ENCODE measurements around the gene FKBP2. TPM values are rescaled to one million over a fixed set of nuclear protein-coding genes. Genes with fewer than 3 reads are reported as not detected.
"Not testable (repeated sequence)": the region's sequence is repeated elsewhere in the genome, so short reads cannot be mapped to it uniquely, and the experiment has no call there.

FKBP2 gene
- total RNA-seq, 1 donor from 2014 or later = 75.4 TPM

DNA sequence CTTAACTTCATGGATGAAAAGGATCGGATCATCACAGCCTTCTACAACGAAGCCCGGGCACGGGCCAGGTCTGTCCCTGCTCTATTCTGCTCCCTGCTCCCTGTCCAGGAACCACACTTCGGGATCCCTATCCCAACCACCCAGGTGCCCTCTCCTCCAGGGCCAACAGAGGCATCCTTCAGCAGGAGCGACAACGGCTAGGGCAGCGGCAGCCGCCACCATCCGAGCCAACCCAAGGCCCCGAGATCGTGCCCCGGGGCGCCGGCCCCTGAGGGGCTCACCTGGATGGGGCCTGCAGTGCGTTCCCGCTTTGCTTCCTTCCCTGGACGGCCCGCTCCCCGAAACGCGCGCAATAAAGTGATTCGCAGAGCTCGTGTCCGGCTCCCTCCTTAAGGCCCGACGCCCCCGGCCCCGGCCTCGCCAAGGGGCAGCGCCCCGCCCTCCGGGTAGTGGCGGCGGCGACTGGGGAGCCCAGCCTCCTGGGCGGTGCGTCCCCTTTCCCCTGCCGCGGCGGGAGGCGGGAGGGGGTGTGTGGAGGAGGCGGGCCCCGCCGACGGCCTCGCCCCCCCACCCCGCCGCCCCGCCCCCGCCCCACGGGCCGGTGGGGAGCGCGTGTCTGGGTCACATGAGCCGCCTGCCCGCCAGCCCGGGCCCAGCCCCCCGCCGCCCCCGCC is 6.8 kb upstream of the FKBP2 start, which contains the start of gene VEGFB:
VEGFB (plus strand) TSS at position 672 of the 674 bp plus-strand sequence. CDS start 250 bp downstream, outside the sequence.
- peak; percentile 52 to 66 for DNase-seq (ENCODE audit: low read depth in 2 of 2)

DNA sequence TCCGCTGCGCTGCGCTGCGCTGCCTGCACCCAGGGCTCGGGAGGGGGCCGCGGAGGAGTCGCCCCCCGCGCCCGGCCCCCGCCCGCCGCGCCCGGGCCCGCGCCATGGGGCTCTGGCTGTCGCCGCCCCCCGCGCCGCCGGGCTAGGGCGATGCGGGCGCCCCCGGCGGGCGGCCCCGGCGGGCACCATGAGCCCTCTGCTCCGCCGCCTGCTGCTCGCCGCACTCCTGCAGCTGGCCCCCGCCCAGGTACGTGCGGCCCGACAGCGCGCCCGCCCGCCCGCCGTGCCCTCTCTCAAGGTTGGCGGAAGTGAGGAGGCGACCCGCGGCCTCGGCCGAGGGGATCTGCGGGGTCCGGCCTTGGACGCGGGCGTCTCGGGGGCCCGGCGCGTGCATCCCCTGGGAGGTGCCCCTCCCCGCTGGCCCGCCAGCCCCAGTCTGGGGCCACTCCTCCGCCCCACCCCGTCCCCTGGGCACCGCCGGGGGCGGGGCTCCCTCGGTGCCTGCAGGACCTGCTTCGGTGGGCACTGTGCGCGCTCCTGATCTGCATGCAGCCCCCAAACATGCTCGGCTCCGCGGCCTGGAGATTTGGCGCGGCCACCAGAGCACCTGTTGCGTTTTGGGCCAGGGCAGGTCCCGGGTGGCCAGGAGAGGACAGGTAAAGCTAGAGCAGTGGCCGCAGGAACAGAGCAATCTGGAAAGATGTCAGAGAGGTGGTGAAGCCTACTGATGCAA is 6.1 kb upstream of the FKBP2 start:
- peak in 1 of 2 donors; percentile 37 for DNase-seq (ENCODE audit: low read depth in 2 of 2)

DNA sequence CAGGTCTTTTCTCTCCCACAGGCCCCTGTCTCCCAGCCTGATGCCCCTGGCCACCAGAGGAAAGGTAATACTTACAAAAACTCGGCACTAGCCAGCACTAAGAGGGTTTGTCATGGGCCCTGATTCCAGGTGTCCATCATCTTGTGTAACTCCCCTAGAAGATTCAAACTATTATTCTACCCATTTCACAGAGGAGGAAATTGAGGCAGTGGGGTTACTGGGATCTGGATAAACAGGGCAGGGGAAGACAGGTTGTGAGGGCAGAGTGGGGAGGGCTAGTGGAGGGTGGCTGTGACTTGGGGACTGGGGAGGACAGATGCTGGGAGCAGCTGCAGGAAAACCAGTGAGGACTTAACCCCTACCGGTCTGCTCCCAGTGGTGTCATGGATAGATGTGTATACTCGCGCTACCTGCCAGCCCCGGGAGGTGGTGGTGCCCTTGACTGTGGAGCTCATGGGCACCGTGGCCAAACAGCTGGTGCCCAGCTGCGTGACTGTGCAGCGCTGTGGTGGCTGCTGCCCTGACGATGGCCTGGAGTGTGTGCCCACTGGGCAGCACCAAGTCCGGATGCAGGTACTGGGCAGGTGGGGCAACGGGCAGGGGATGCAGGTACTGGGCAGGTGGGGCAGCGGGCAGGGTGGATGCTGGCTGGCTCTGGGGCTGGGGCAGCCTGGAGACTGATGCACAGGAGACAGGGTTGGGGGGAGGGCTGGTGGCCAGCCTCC is 5.3 kb upstream of the FKBP2 start:
- DNase-seq (ENCODE audit: low read depth in 2 of 2) = no peak

DNA sequence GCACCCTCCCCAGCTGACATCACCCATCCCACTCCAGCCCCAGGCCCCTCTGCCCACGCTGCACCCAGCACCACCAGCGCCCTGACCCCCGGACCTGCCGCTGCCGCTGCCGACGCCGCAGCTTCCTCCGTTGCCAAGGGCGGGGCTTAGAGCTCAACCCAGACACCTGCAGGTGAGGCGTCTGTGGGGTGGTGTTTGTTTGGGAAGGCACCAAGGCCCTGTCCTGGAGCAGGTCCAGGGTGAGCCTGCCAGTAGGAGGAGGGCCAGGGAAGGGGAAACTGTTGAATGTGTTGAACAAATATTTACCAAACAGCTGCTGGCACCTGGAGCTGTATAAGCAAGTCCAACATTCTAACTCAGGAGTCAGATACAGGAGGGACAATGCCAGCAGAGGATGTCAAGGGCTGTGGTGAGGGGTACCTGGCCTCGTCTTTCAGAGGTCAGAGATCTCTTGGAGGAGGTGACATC is 3.4 kb upstream of the FKBP2 start:
- DNase-seq (ENCODE audit: low read depth in 2 of 2) = peak in 1 of 2 donors; percentile 60

DNA sequence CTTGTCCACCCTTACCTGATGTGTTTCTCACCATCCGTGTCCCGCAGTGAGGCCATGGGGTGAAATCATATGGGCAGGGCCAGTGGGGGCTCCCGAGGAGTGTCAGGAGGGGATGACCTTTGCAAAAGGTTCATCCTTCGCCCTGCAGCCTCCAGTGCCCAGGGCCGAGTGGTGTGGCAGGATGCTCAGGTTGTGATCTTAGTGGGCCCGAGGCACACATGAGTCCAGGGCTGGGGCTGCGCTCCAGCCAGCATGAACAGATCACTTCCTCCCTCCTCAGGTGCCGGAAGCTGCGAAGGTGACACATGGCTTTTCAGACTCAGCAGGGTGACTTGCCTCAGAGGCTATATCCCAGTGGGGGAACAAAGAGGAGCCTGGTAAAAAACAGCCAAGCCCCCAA is 2.8 kb upstream of the FKBP2 start:
- no peak for DNase-seq (ENCODE audit: low read depth in 2 of 2)

DNA sequence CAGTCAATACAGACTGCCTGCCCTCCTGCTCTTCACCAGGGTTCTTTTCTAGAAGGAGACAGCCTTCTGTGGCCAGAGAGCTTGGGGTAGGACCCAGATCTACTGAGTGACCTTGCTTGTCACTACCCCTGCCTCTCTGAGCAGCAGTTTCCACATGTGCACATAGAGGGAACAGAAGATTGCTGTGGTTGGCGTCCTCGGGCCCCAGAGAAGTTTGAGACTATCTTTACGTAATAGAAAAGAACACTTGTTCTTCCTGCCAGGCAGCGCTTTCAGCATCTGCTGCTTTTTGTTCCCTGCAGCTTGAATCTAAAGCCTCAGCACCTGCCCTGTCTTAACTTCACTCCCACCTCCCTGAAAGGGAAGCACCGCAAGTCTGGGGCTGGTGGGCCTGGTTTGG is 1.9 kb upstream of the FKBP2 start:
- no peak for DNase-seq (ENCODE audit: low read depth in 2 of 2)

DNA sequence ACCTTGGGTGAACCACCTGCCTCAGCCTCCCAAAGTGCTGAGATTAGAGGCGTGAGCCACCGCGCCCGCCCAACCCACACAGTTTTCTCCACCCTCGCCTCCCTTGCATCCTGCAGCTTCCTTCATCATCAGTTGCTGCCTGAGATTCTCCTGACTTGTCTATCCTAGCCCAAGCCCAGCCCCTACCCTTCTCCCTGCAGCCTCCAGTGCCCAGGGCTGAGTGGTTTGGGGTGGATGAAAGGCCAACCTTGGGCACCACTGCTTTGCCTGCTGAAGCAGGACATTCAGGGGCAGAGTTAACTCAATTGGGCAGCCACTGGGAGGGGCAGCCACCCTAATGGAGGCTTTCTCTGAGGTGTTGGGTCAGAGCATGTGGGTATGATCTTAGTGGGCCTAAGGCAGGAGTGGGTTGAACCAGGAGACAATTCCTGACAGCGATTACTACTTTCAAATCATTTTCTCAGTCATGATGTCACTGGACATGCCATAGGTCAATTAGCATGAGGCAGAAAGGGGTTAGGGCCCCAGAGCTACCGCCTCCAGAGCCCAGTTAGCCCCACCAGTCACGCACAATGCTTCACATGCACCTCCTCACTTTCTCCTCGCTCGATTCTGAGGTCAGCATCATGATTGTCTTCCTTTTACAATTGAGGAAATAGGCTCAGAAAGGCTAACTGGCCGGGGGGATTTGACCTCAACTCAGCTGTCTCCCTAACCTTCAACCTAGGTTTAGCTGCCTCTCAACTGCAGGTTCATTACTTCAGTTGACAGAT is 1.0 kb upstream of the FKBP2 start:
- no peak for DNase-seq (ENCODE audit: low read depth in 2 of 2)

DNA sequence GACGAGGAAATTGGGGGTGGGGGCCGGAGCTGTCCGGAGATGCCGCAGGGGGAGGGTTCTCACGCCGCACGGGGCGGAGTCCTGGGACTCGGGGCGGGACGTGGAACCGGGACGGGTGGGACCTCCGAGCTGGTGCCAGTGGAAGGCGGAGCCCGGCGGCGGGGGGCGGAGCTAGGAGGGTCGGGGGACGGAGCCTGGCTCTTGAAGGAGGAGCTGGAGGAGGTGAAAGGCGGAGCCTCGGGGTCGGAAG is 271 bp downstream of the FKBP2 start:
- DNase-seq (ENCODE audit: low read depth in 2 of 2) = peak; percentile 99 to 100

DNA sequence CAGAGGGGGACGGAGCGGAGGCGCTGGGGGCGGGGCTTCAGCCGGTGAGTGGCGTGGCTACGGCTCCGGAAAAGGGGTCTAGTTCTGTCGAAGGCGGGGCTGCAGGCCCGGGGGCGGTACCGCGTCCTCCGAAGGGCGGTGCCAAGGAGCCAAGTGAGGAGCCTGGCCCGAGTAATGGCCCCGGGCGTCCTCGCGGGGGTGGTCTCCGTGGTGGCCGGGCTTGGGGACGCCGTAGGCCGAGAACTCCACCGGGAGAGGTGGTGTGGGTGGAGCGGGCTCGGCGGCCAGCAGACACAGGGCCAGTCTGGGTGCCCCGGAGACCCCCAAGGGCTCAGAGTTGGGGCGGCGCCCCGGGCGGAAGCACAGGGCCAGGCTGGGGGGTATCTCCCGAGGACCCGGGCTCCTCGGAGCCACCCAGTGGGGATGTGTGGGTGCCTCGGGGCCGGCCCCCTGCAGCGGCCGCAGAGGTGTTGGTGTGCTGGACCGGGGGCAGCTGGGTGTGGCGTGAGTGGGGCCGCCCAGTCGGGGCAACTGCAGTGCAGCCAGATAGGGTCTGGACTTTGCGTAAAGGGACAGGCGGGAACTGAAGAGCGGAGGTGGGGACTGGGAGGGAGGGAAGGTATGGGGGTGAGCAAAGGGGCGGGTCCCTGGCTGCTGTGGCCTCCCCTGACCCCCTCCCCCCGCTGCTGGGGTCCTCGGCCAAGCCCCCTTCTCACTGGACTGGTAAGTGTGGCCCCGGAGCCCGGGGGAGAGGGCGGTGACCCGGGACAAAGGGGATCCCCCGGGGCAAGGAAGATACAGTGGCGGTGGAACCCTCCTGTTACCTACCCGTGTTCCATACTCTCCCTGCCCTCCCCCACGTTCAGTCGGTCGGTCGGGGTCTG is 838 bp downstream of the FKBP2 start:
- DNase-seq (ENCODE audit: low read depth in 2 of 2) = peak; percentile 36 to 73

DNA sequence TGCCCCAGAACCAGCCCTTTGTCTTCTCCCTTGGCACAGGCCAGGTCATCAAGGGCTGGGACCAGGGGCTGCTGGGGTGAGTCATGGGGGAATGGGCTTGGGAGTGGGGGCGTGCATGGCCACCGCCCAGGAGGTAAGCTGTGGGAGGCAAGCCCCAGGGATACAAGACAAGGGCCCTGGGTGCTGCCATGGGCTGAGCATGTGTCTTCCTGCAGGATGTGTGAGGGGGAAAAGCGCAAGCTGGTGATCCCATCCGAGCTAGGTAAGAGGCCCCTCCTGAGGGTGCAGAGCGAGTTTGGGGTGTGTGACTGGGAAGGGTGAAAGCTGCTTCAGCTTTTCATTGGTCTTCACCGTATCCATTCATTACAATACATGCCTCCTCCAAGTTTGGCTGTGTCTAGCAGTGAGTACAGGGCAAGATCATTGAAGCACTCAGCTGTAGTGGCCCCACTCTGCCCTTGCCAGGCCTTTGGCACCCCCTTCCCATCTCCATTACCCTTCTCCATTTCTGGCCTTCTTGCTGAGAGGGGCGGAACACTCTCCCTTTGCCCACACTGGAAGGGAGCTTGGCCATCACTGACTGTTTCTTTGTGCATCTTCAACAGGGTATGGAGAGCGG is 2.5 kb downstream of the FKBP2 start:
- no peak for DNase-seq (ENCODE audit: low read depth in 2 of 2)

DNA sequence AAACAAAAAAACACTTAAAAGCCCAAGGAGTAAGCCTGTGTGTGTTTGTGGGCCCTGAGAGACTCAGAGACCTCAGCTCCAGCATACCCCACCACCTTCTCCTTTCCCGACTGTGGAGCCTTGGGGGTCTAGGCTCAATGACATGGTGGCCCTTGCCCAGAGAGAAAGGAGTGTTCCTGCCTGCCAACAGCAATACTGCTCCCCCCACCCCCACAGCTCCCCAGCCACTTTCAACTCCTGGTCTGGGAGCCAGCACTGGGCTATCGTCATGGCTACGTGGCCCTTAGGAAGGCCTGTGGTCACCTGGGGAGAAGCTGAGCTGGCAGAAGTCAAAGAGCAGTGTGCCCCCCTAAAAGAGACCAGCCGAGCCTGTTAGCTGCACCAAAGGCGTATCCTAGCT is 3.2 kb downstream of the FKBP2 start:
- no peak for DNase-seq (ENCODE audit: low read depth in 2 of 2)

DNA sequence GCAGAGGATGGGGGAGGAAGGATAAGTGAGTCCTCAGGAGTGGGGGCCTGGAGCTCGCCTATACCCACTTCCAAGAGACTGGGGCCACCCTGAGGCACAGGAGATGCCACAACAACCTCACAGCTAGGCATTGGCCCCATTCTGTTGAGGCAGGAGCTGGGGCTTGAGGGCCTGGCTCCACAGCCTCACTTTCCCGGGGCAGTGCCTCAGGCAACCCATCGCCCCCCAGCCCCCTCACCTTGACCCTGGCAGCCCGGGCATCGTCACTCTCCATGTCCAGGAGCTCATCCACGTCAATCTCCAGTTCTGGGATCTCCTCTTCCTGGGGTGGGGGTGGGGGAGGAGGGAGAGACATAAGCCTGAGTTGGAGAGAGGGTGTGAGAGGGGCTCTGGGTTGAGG is 4.1 kb downstream of the FKBP2 start:
- no peak for DNase-seq (ENCODE audit: low read depth in 2 of 2)

DNA sequence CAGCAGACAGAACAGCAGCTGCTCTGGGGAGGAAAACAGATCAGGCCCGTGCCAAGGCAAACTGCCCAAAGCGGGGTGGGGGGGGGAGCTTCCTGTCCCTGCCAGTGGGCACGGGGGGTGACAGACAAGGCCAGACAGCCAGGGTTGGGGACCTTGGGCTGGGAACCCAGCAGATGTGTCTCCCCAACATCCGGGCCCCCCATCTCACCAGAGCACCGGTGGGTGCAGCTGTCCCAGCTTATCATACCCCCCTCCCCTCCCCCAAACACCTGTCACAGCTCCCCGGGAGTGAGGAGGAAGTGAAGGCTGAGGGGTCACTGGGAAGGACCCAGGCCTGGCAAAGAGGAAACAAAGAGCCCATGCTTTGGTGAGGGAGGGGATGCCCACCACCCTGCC is 4.5 kb downstream of the FKBP2 start:
- DNase-seq (ENCODE audit: low read depth in 2 of 2) = peak in 1 of 2 donors; percentile 29

DNA sequence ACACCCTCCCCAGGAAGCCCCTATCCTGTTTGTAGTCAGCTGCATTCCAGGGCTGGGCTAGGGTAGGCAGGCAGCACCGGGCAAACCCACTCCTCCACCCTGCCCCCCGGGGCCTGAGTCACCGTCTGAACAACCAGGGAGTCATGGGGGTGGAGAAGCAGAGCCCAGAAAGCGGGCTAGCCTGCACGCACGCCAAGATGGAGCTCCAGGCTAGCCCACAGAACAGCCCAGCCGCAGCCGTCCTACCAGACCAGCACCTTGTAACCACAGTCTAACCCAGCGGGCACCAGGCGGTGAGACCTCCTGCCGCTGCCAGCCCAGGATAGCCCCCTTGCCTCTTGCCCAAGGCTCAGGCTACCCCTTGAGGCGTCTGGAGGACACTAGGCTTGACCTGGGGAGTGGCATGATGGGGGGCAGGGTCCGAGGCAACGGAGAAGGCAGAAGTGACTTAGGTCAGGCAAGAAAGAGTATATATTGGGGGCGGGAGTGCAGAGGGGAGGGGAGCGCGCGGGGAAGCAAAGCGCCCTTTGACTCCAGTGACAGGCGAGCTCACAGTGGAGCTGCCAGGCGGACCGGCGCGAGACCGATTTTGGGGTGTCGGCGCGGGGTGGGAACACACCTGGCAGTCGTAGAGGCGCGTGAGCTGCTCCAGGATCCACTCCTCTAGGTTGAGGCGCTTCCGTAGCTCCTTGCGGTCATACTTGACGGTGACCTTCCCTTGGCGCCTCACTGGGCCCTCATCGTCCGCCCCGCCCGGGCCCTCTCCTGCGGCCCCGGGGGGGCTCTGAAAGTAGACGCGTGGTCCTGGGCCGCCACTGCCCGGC is 5.1 kb downstream of the FKBP2 start:
- peak; percentile 53 to 88 for DNase-seq (ENCODE audit: low read depth in 2 of 2)

DNA sequence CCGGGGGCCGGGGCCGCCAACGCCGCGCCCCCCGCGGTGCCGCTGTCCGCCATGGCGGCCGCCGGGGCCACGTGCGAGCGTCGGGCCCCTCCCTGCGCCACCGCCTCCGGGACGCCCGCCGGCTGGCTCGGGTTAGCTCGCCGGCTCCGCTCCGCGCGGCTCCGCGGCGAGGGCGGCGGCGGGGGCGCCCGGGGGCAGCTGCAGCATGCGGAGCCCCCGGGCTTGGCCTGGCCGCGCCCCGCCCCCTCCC is 5.7 kb downstream of the FKBP2 start:
- DNase-seq (ENCODE audit: low read depth in 2 of 2) = not testable (repeated sequence)

DNA sequence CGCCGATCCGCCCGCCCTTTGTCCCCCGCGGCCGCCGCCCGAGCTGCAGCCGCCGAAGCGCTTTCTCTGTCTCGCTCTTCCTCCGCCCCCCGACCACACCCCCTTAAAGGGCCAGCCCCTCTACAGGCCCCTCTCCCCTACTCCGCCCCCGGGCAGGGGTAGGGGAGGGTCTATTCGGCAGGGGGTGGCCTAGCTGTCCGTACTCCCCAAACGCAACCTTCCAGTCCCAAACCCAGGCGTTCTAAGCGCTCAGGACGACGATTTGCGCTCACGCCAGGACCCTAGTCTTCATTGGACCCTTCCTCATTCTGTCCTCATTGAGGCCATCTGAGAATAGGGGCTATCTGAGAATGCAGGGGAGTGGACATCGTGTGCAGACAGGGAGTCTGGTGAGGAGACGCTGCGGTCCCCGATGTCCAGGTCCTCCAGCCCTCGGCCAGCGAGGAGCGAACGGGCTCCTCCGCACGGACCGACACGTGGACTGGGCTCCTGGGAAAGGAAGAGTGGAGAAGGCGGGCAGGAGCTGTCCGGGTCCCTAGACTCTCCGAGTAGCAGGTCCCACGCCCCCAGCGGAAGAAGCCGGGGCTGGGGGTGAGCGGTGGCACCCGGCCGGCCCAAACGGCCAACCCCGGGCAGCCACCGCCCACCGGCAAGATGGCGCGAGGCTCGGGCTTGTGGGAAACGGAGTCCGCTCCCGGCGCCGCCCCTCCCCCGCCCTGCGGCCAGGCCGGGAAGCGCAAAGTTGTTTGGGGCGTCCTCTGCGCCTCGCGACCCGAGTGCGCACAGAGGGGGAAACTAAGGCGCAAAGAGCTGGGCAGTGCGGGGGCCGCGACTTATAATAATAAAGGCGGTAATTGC is 6.2 kb downstream of the FKBP2 start, which contains the start of gene PPP1R14B:
PPP1R14B (minus strand) TSS at position 73 of the 858 bp plus-strand sequence. CDS start 270 bp downstream, outside the sequence.
- DNase-seq (ENCODE audit: low read depth in 2 of 2) = peak; percentile 84 to 88

DNA sequence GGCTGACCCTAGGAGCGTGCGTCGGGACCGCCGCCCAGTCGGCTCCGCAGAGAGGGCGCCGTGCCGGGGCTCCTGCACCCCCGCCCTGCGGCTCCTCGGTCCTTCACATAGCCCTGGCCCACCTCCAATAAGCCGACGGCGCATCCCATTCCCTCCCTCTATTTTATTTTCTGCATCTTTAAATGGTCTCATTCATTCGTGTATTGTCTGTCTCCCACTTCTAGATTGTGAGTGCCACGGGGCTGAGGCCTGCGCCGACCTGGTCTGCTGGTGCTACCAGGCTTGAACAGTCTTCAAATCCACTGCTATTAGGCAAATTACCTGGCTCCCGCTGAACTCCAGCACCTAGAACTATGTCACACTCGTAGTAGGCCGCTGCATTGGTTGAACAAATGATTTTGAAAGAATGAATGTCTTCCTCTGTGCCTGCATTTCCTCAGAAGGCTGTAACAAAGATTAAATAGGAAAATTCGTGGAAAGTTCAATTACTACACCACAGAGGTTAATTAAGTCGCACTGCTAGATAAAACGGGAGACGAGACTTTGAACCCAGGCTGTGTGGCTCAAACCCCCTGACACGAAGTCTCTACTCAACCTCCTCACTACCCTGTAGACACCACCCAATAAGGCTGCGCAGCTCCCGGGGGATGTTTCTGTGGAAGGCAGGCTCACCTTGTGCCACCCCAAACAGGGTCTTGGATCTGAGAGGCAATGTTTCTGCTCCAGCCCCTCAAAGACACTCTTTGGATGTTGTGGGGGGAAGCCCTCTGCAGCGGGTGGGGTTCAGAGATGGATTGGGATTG is 7.0 kb downstream of the FKBP2 start:
- DNase-seq (ENCODE audit: low read depth in 2 of 2) = no peak

DNA sequence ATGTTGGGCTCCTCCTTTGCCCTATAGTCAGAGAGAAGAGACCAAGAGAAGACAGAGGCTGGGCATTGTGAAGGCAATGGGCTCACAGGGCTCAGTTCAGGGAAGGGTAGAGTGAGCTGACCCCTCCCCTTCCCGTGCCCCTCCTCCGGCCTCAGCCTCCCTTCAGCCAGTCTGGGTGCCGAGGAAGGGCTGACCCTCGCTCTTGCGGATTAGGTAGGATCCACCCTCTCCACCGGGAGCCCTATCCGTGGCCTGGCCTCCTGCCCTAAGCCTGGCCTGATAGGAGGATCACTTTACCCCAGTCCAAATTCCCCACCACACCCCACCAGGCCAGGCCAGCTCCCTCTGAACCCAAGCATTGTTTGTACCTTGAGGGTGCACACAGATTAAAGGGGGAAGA is 7.7 kb downstream of the FKBP2 start:
- DNase-seq (ENCODE audit: low read depth in 2 of 2) = no peak

Data from lung microvascular endothelial cell (primary cell).